Subcutaneous adipose tissue (tissue), 4 donors: Measurements from ENCODE around the gene INTS11. TPM values are rescaled to one million over a fixed set of nuclear protein-coding genes. Genes with fewer than 3 reads are reported as not detected.

ENCODE experiments used
- total RNA-seq, 4 donors: library from RNA; depleted of rRNA; stranded (reverse); fragments of >200 nt; gene quantifications; one replicate each; pipeline ENCODE4 v1.1.0, GENCODE V29; 2016
- TF ChIP-seq, protein P1 (sequence below): fragments of 450-650 bp; IDR thresholded peaks from one replicate; pipeline ENCODE4 v1.5.1; 2016; ENCODE audit warnings: low read depth, mild to moderate bottlenecking, control low read depth, antibody characterized with exemption, moderate library complexity

INTS11 gene
- total RNA-seq, 4 donors from 2014 or later = 50.5 to 122 (median 60.6) TPM

DNA sequence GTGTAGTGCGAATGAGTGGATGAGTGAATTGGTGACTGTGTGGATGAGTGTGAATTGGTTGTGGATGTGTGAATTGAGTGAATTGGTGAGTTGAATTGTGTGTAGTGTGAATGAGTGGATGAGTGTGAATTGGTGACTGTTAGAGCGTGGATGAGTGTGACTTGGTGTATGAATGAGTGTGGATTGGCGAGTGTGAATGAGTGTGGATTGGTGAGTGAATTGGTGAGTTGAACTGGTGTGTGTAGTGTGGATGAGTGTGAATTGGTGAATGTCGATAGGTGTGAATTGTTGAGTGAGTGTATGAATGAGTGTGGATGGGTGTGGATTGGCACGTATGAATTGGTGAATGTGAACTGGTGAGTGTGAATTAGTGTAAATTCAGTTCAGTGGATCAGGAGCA is 42.9 kb upstream of the INTS11 start:
- TF ChIP-seq, protein P1, sequence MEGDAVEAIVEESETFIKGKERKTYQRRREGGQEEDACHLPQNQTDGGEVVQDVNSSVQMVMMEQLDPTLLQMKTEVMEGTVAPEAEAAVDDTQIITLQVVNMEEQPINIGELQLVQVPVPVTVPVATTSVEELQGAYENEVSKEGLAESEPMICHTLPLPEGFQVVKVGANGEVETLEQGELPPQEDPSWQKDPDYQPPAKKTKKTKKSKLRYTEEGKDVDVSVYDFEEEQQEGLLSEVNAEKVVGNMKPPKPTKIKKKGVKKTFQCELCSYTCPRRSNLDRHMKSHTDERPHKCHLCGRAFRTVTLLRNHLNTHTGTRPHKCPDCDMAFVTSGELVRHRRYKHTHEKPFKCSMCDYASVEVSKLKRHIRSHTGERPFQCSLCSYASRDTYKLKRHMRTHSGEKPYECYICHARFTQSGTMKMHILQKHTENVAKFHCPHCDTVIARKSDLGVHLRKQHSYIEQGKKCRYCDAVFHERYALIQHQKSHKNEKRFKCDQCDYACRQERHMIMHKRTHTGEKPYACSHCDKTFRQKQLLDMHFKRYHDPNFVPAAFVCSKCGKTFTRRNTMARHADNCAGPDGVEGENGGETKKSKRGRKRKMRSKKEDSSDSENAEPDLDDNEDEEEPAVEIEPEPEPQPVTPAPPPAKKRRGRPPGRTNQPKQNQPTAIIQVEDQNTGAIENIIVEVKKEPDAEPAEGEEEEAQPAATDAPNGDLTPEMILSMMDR = no peak

DNA sequence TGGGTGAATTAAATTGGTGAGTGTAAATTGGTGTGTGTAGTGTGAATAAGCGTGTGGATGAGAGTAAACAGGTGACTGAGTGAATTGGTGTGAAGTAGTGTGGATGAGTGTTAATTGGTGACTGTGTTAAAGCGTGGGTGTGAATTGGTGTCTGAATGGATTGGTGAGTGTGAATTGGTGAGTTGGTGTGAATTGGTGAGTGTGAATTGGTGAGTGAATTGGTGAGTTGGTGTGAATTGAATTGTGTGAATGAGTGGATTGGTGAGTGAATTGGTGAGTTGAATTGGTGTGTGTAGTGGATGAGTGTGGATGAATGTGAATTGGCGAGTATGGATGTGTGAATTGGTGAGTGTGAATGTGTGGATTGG is 42.2 kb upstream of the INTS11 start:
- TF ChIP-seq, protein P1 = no peak

DNA sequence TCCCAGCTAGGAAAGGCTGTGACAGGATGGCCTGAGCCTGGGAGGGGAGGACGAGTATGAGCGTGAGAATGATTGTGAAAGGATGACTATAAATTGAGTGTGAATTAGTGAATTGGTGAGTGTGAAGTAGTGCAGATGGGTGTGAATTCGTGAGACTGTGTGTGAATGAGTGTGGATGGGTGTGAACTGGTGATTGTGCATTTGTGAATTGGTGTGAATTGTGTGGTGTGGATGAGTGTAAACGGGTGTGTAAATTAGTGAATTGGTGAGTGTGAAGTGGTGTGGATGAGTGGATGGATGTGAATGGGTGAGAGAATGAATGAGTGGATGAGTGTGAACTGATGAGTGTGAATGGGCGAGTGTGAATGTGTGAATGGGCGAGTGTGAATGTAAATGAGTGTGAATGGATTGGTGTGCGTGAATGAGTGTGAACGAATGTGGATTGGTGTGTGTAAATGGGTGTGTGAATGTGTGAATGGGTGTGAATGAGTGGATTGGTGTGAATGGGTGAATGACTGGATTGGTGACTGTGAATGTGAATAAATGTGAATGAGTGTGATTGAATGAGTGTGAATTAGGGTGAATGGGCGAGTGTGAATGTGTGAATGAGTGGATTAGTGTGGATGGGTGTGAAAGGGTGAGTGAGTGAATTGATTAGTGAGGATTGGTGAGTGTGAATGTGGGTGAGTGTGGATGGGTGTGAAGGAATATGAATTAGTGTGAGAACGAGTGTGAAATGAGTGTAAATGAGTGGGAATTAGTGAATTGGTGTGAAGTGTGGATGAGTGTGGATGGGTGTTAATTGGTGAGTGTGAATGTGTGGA is 41.6 kb upstream of the INTS11 start:
- TF ChIP-seq, protein P1 = no peak

DNA sequence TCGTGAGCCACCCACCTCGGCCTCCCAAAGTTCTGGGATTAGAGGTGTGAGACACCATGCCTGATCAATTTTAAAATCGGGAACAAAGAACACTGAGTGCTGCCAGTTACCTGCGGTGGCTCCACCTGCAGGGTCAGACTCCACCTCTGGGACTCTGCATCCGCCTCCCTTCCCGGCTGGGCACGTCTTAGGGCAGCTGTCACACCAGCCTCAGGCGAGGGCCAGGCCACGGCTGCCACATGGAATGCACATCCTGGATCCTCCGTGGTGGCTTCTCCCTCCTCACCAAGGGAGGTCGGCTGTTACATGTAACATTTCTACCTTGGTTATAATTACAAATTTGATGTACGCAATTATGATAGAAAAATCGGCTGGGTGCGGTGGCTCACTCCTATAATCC is 39.8 kb upstream of the INTS11 start:
- TF ChIP-seq, protein P1 = no peak

- TF ChIP-seq, protein P1 = no peak
These were observed 37.5 kb upstream of the INTS11 start for GRCh38 chr1:1361982-1362423.

DNA sequence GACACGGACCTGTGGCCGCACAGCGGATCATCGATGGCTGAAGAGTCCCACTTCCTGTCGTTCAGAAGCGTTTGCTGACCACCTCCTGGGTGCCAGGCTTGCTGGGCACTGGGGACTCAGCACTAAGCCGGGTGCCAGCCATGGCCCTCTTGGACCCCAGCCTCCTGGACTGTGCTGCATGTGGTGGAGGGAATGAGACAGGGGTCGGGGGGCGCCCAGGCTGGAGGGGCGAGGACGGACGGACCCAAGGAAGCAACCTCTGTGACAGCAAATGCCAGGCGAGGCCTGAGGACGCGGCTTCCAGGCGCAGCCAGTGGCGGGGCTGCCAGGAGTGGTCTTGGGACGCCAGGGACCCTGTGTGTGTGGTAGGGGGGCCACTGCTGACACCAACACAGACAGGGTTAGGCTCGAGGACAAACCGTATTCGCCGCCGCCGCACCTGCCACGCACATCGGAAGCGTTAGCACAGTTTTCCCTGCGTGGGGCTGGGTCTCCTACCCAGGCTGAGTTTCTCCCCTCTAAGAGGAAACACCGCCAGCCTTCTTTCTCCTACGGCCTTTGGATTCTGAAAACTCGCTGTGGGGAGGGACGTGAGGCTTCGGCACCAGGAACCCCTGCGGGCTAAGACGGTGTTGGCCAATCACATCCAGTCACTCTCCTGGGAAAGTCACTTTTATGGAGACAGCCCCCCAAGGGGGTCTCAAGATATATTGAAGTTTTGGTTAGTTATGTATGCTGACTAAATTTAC is 36.9 kb upstream of the INTS11 start:
- TF ChIP-seq, protein P1 = no peak

GRCh38 chr1:1360506-1361169 is 36.2 kb upstream of the INTS11 start:
- TF ChIP-seq, protein P1 = no peak
